Heart left ventricle (tissue), 13 donors: Measurements from ENCODE around the gene EEF2K.

Experiments
- POLR2A ChIP-seq, 2 donors: fragments of 450-650 bp; IDR thresholded peaks; one replicate each; pipeline ENCODE4 v1.6.1; 2017; ENCODE audit warnings: antibody characterized with exemption in 2 of 2, mild to moderate bottlenecking in 2 of 2, moderate library complexity in 2 of 2
- TF ChIP-seq, protein P1 (sequence below), 12 donors: fragments of 200-600 bp; sonication (generic) in 4 of 12; IDR thresholded peaks; one replicate each; pipeline versions ENCODE4 v1.5.0 to v1.8.0; 2018 to 2022; ENCODE audit warnings: antibody characterized with exemption in 12 of 12, mild to moderate bottlenecking in 5 of 12
- donor health status: ischemic (EF 13 %, LVEDD 7.1; RV severe dilation, severe dysfunction).
- donor health status: DM: no; HTN: yes; CAD: no.
- donor health status: DM: no; HTN: no; CAD: no.
- donor health status: ischemic (EF 25% LVEDD 6.9; RV normal size, moderate dysfunction).
- donor health status: ischemic (EF 25% LVEDD 5.7; RV mildly dilated, moderate dysfunction).
- donor health status: ischemic (EF 35%, LVEDD 5.7; RV mildly dilated, moderate dysfunction).
- donor health status: nonischemic (EF 11% LVEDD 7.7; RV severe dilation, severe dysfunction).
- donor health status: DM: yes; HTN: yes; CAD: no.
- donor health status: PGD.
- donor health status: ischemic (EF 29% LVEDD 5.4; RV normal size, mild dysfunction).
- donor health status: nonischemic (EF 23%, LVEDD 6.1; RV moderate dilation, normal function).

DNA sequence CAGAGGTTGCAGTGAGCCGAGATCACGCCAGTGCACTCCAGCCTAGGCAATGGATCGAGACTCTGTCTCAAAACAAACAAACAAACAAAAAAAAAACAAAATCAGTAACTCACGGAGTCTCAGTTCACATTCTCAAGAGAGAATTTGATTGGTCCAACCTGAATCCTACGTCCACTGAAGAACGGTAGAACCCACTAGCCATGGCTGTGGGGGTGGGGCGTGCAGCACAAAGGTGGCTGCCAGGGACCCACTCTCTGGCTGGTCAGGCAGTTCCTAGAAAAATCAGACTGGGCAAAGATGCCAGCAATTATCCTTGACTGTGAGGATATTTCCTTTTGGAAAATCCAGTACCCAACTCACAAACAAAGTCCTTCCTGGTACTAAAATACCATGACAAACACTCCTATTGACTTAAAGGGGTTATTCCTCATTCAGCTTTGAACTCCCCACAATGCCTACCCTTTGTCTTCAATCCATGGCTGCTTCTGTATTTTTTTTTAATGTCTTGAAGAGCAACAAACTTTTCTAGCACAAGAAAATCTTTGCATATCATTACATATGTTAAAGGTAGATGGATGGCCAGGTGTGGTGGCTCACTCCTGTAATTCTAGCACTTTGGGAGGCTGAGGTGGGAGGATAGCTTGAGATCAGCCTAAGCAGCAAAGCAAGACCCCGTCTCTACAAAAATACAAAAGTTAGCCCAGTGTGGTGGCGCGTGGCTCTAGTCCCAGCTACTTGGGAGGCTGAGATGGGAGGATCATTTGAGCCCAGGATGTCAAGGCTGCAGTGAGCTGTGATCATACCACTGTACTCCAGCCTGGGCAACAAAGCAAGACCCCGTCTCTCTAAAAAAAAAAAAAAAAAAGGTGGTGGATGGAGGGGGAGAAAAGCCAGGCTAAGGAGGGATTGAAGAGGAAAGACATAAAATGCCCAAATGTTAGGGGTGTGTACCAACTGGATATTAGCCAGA lies 87.3 kb downstream of the EEF2K start:
- TF ChIP-seq POLR2A (IDR thresholded peaks at IDR 0.05), result no peak
- TF ChIP-seq, protein P1, sequence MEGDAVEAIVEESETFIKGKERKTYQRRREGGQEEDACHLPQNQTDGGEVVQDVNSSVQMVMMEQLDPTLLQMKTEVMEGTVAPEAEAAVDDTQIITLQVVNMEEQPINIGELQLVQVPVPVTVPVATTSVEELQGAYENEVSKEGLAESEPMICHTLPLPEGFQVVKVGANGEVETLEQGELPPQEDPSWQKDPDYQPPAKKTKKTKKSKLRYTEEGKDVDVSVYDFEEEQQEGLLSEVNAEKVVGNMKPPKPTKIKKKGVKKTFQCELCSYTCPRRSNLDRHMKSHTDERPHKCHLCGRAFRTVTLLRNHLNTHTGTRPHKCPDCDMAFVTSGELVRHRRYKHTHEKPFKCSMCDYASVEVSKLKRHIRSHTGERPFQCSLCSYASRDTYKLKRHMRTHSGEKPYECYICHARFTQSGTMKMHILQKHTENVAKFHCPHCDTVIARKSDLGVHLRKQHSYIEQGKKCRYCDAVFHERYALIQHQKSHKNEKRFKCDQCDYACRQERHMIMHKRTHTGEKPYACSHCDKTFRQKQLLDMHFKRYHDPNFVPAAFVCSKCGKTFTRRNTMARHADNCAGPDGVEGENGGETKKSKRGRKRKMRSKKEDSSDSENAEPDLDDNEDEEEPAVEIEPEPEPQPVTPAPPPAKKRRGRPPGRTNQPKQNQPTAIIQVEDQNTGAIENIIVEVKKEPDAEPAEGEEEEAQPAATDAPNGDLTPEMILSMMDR (IDR thresholded peaks at IDR 0.05), result no peak
